Duodenal mucosa (tissue), 2 donors: ENCODE results near the gene RCAN3.

ENCODE experiments used
- H3K27ac ChIP-seq: one replicate; pipeline ENCODE4 v1.7.0; 2013; ENCODE audit warnings: low read depth, low read length
- H3K27me3 ChIP-seq, 2 donors: one replicate each; pipeline ENCODE4 v1.7.0; 2013; ENCODE audit warnings: low read length in 2 of 2, control low read depth in 1 of 2; ENCODE audit not compliant: insufficient read depth in 2 of 2, control insufficient read depth in 1 of 2
- H3K36me3 ChIP-seq, 2 donors: one replicate each; pipeline ENCODE4 v1.7.0; 2013; ENCODE audit warnings: low read length in 2 of 2, control low read depth in 1 of 2; ENCODE audit not compliant: insufficient read depth in 2 of 2, control insufficient read depth in 1 of 2
- H3K4me1 ChIP-seq, 2 donors: one replicate each; pipeline ENCODE4 v1.7.0; 2013; ENCODE audit warnings: low read length in 2 of 2, control low read depth in 1 of 2; ENCODE audit not compliant: insufficient read depth in 2 of 2, control insufficient read depth in 1 of 2
- H3K4me3 ChIP-seq, 2 donors: one replicate each; pipeline ENCODE4 v1.7.0; 2013; ENCODE audit warnings: low read length in 2 of 2, low read depth in 1 of 2
- H3K9ac ChIP-seq, 2 donors: one replicate each; pipeline ENCODE4 v1.7.0; 2013; ENCODE audit warnings: low read length in 2 of 2, low read depth in 1 of 2
- H3K9me3 ChIP-seq, 2 donors: one replicate each; pipeline ENCODE4 v1.7.0; 2013; ENCODE audit warnings: low read length in 2 of 2, control low read depth in 1 of 2; ENCODE audit not compliant: control insufficient read depth in 1 of 2

RCAN3 gene

GRCh38 chr1:24468685-24469316, 33.8 kb upstream of the RCAN3 start:
- Histone ChIP-seq H3K9me3 (no peaks in the 10 kb centered on the region), H3K4me3 (no peak overlapping the region), H3K9ac (no peak overlapping the region), H3K4me1 (no peaks in the 10 kb centered on the region), H3K36me3 (peaks cover 14 to 28% of the 10 kb centered on the region in 2 donors), H3K27me3 (no peaks in the 10 kb centered on the region), H3K27ac (no peak overlapping the region)

- Histone ChIP-seq H3K36me3 (peaks cover 8 to 12% of the 10 kb centered on the region in 2 donors), H3K4me1 (peaks cover 0 to 3% of the 10 kb centered on the region in 2 donors), H3K9me3 (no peaks in the 10 kb centered on the region), H3K27ac (no peak overlapping the region), H3K4me3 (no peak overlapping the region), H3K9ac (no peak overlapping the region), H3K27me3 (no peaks in the 10 kb centered on the region)
These were observed 32.0 kb upstream of the RCAN3 start for GRCh38 chr1:24470592-24470991.

- Histone ChIP-seq H3K4me3 (no peak overlapping the region), H3K27me3 (no peaks in the 10 kb centered on the region), H3K9me3 (no peaks in the 10 kb centered on the region), H3K27ac (no peak overlapping the region), H3K9ac (no peak overlapping the region), H3K4me1 (peaks cover 0 to 4% of the 10 kb centered on the region in 2 donors), H3K36me3 (peaks cover 0 to 3% of the 10 kb centered on the region in 2 donors)
These were observed 29.9 kb upstream of the RCAN3 start for GRCh38 chr1:24472527-24473251.

- H3K9ac ChIP-seq: no peak overlapping the region
- H3K27me3 ChIP-seq: no peaks in the 10 kb centered on the region
- no peak overlapping the region for H3K27ac ChIP-seq
- no peaks in the 10 kb centered on the region for H3K9me3 ChIP-seq
- H3K4me1 ChIP-seq: peaks cover 0 to 4% of the 10 kb centered on the region in 2 donors
- no peaks in the 10 kb centered on the region for H3K36me3 ChIP-seq
- no peak overlapping the region for H3K4me3 ChIP-seq
These were observed 28.4 kb upstream of the RCAN3 start for GRCh38 chr1:24474193-24474592.

- H3K4me3 ChIP-seq: no peak overlapping the region
- H3K9ac ChIP-seq: no peak overlapping the region
- H3K4me1 ChIP-seq: peaks cover 0 to 4% of the 10 kb centered on the region in 2 donors
- H3K36me3 ChIP-seq: no peaks in the 10 kb centered on the region
- no peaks in the 10 kb centered on the region for H3K9me3 ChIP-seq
- H3K27ac ChIP-seq: no peak overlapping the region
- no peaks in the 10 kb centered on the region for H3K27me3 ChIP-seq
These were observed 26.9 kb upstream of the RCAN3 start for GRCh38 chr1:24475700-24476099.

GRCh38 chr1:24476571-24476970, 26.1 kb upstream of the RCAN3 start:
- Histone ChIP-seq H3K27ac (no peak overlapping the region), H3K27me3 (no peaks in the 10 kb centered on the region), H3K4me3 (no peak overlapping the region), H3K9ac (no peak overlapping the region), H3K4me1 (peaks cover 0 to 4% of the 10 kb centered on the region in 2 donors), H3K9me3 (no peaks in the 10 kb centered on the region), H3K36me3 (no peaks in the 10 kb centered on the region)

GRCh38 chr1:24477309-24477708, 25.3 kb upstream of the RCAN3 start:
- no peaks in the 10 kb centered on the region for H3K36me3 ChIP-seq
- no peak overlapping the region for H3K27ac ChIP-seq
- H3K9ac ChIP-seq: no peak overlapping the region
- no peaks in the 10 kb centered on the region for H3K9me3 ChIP-seq
- H3K4me3 ChIP-seq: no peak overlapping the region
- no peaks in the 10 kb centered on the region for H3K27me3 ChIP-seq
- H3K4me1 ChIP-seq: peaks cover 0 to 4% of the 10 kb centered on the region in 2 donors

GRCh38 chr1:24481101-24481500, 21.5 kb upstream of the RCAN3 start:
- Histone ChIP-seq H3K27ac (no peak overlapping the region), H3K9ac (no peak overlapping the region), H3K4me3 (no peak overlapping the region), H3K27me3 (no peaks in the 10 kb centered on the region), H3K36me3 (no peaks in the 10 kb centered on the region), H3K4me1 (no peaks in the 10 kb centered on the region), H3K9me3 (no peaks in the 10 kb centered on the region)

GRCh38 chr1:24481843-24482610, 20.6 kb upstream of the RCAN3 start:
- no peaks in the 10 kb centered on the region for H3K27me3 ChIP-seq
- no peak overlapping the region for H3K27ac ChIP-seq
- no peaks in the 10 kb centered on the region for H3K9me3 ChIP-seq
- H3K9ac ChIP-seq: no peak overlapping the region
- H3K4me3 ChIP-seq: no peak overlapping the region
- H3K36me3 ChIP-seq: no peaks in the 10 kb centered on the region
- no peaks in the 10 kb centered on the region for H3K4me1 ChIP-seq

- H3K4me1 ChIP-seq: no peaks in the 10 kb centered on the region
- no peaks in the 10 kb centered on the region for H3K9me3 ChIP-seq
- H3K27me3 ChIP-seq: no peaks in the 10 kb centered on the region
- H3K4me3 ChIP-seq: no peak overlapping the region
- H3K9ac ChIP-seq: no peak overlapping the region
- no peak overlapping the region for H3K27ac ChIP-seq
- no peaks in the 10 kb centered on the region for H3K36me3 ChIP-seq
These were observed 19.2 kb upstream of the RCAN3 start for GRCh38 chr1:24483441-24483840.
